HCT116 (cell line): ENCODE data around the gene MRPS16. TPM values are rescaled to one million over a fixed set of nuclear protein-coding genes. Genes with fewer than 3 reads are reported as not detected.

Experiments used
- ATAC-seq: fragments of 200-7000 bp; cut with Tn5 transposase; 2 replicates; pipeline ENCODE4 v1.9.1; 2020; ENCODE audit warnings: mild to moderate bottlenecking, moderate library complexity
- BruUV-seq: library from RNA; stranded (reverse); fragments of 400-500 nt; replicated peaks from 2 replicates; lab custom pipeline; 2021; lab: Mats Ljungman, UMichigan
- CTCF ChIA-PET: fragments of 300-600 bp; sonication (Branson Sonifier 250); formaldehyde crosslinking; loops from one replicate; lab custom pipeline; 2021; ENCODE audit warnings: antibody characterized with exemption; lab: Charles Lee
- POLR2A ChIA-PET: fragments of 300-600, 350-600 bp; sonication (Branson Sonifier 250); formaldehyde crosslinking; loops from one replicate; lab custom pipeline; 2021; ENCODE audit warnings: antibody characterized with exemption; lab: Charles Lee
- RAD21 ChIA-PET, 2 experiments: fragments of 300-600 bp; sonication (Branson Sonifier 250); formaldehyde crosslinking; loops; one replicate each; lab custom pipeline; 2023; ENCODE audit warnings: low total read pairs in 2 of 2; ENCODE audit not compliant: uncharacterized antibody in 2 of 2, unreplicated experiment in 2 of 2, low non-redundant PET in 1 of 2; lab: Charles Lee
- DNase-seq: peaks from one replicate; pipeline ENCODE4 v3.0.0-alpha.2; 2010; ENCODE audit warnings: low read depth, low spot score
- H2AFZ ChIP-seq: fragments of 200-600 bp; shearing (Covaris generic), sonication (generic); 2 replicates; pipeline ENCODE4 v1.6.1; 2017; ENCODE audit warnings: low read depth, mixed run types, mixed read lengths, antibody characterized with exemption, low read length; ENCODE audit not compliant: poor library complexity, severe bottlenecking
- H3K27ac ChIP-seq: 2 replicates; pipeline ENCODE4 v1.5.1; 2012; ENCODE audit warnings: low read depth, low read length
- H3K27me3 ChIP-seq: fragments of 200-600 bp; sonication (generic); 2 replicates; pipeline ENCODE4 v1.6.1; 2016; ENCODE audit warnings: mixed run types, low read length, mixed read lengths; ENCODE audit not compliant: insufficient read depth
- H3K36me3 ChIP-seq, 2 experiments: fragments of 200-500 bp in 1 of 2; fragments of 200-600 bp in 1 of 2; sonication (Bioruptor generic) in 1 of 2; sonication (generic) in 1 of 2; 2 replicates each; pipeline versions ENCODE4 v1.5.1 to v1.6.1; 2014 to 2016; ENCODE audit warnings: low read length in 2 of 2, inconsistent platforms in 1 of 2, mixed read lengths in 1 of 2, mixed run types in 1 of 2; ENCODE audit not compliant: insufficient read depth in 2 of 2, control insufficient read depth in 1 of 2
- H3K4me1 ChIP-seq, 2 experiments: fragments of 200-600 bp in 1 of 2; sonication (generic) in 1 of 2; 2 replicates each; pipeline versions ENCODE4 v1.5.1 to v1.6.1; 2012 to 2017; ENCODE audit warnings: low read length in 2 of 2, inconsistent platforms in 1 of 2, mild to moderate bottlenecking in 1 of 2, mixed read lengths in 1 of 2, mixed run types in 1 of 2, moderate library complexity in 1 of 2; ENCODE audit not compliant: insufficient read depth in 2 of 2, control insufficient read depth in 1 of 2
- H3K4me2 ChIP-seq: fragments of 200-600 bp; sonication (generic); 2 replicates; pipeline ENCODE4 v1.6.1; 2017; ENCODE audit warnings: mixed run types, low read length, mixed read lengths
- H3K4me3 ChIP-seq, 2 experiments: fragments of 200-600 bp in 1 of 2; sonication (generic) in 1 of 2; replicated peaks in 1 of 2; 2 replicates each; pipeline ENCODE4 v1.5.1; 2011 to 2016; ENCODE audit warnings: low read length in 2 of 2, control low read depth in 1 of 2, low read depth in 1 of 2, mild to moderate bottlenecking in 1 of 2, mixed read lengths in 1 of 2, mixed run types in 1 of 2
- H3K79me2 ChIP-seq: fragments of 200-600 bp; sonication (generic); 2 replicates; pipeline ENCODE4 v1.6.1; 2017; ENCODE audit warnings: mild to moderate bottlenecking, mixed run types, low read length, moderate library complexity, mixed read lengths; ENCODE audit not compliant: insufficient read depth
- H3K9ac ChIP-seq: fragments of 200-600 bp; sonication (generic); 2 replicates; pipeline ENCODE4 v1.6.1; 2016; ENCODE audit warnings: low read length, mixed read lengths
- H3K9me2 ChIP-seq: fragments of 200-600 bp; sonication (generic), shearing (Covaris generic); 2 replicates; pipeline ENCODE4 v1.6.1; 2017; ENCODE audit warnings: mixed run types, mild to moderate bottlenecking, moderate library complexity; ENCODE audit not compliant: insufficient read depth
- H3K9me3 ChIP-seq, 2 experiments: fragments of 200-500 bp in 1 of 2; fragments of 200-600 bp in 1 of 2; sonication (Bioruptor generic) in 1 of 2; sonication (generic) in 1 of 2; 2 replicates each; pipeline ENCODE4 v1.6.1; 2014 to 2017; ENCODE audit warnings: low read length in 2 of 2, mixed read lengths in 2 of 2, inconsistent platforms in 1 of 2, low read depth in 1 of 2, mild to moderate bottlenecking in 1 of 2, mixed run types in 1 of 2, moderate library complexity in 1 of 2; ENCODE audit not compliant: control insufficient read depth in 1 of 2, insufficient read depth in 1 of 2
- H4K20me1 ChIP-seq: fragments of 200-600 bp; sonication (generic), shearing (Covaris generic); 2 replicates; pipeline ENCODE4 v1.6.1; 2017; ENCODE audit warnings: mixed run types, mild to moderate bottlenecking, moderate library complexity; ENCODE audit not compliant: insufficient read depth
- CBX3 ChIP-seq: IDR thresholded peaks from 2 replicates; pipeline ENCODE4 v1.6.1; 2012; ENCODE audit warnings: low read depth
- MAX ChIP-seq: IDR thresholded peaks from 2 replicates; pipeline ENCODE4 v1.6.1; 2012
- POLR2A ChIP-seq: IDR thresholded peaks from 2 replicates; pipeline ENCODE4 v1.7.0; 2011; ENCODE audit warnings: borderline replicate concordance; ENCODE audit not compliant: insufficient read depth, insufficient read length; ENCODE audit errors: extremely low read depth
- POLR2AphosphoS5 ChIP-seq: IDR thresholded peaks from 2 replicates; pipeline ENCODE4 v1.6.1; 2011; ENCODE audit warnings: mild to moderate bottlenecking, low read depth, low read length, moderate library complexity
- SIN3A ChIP-seq: IDR thresholded peaks from 2 replicates; pipeline ENCODE4 v1.6.1; 2012; ENCODE audit warnings: low read depth
- SP1 ChIP-seq: IDR thresholded peaks from 2 replicates; pipeline ENCODE4 v1.6.1; 2012; ENCODE audit warnings: low read depth
- ZBTB33 ChIP-seq: IDR thresholded peaks from 2 replicates; pipeline ENCODE4 v1.6.1; 2011; ENCODE audit warnings: mild to moderate bottlenecking, low read length, moderate library complexity; ENCODE audit not compliant: insufficient replicate concordance; ENCODE audit errors: extremely low read depth
- intact Hi-C: fragments of 100-400 bp; cut with micrococcal nuclease; formaldehyde crosslinking; loops from 2 replicates; pipeline ENCODE4 v1.10.0; 2022
- total RNA-seq: library from RNA; stranded (reverse); gene quantifications from one replicate; pipeline ENCODE4 v1.2.1, GENCODE V29; 2021; ENCODE audit not compliant: unreplicated experiment

The MRPS16 gene
- total RNA-seq, 1 experiment from 2014 or later, result 122 TPM

GRCh38 chr10:73287441-73287840, 35.0 kb upstream of the MRPS16 start:
- ChIA-PET POLR2A (no interaction called here), RAD21 (no interaction called here), CTCF (no interaction called here)
- Histone ChIP-seq H3K4me1 (no peaks in the 10 kb centered on the region), H3K36me3 (0 out of 4 replicates have a peak, but pooled peaks cover 0 to 5% of the 10 kb centered on the region in 2 experiments), H2AFZ (no peak overlapping the region), H3K79me2 (no peaks in the 10 kb centered on the region), H3K9me2 (no peaks in the 10 kb centered on the region), H3K27ac (no peak overlapping the region), H3K9ac (no peak overlapping the region)
- no TSS peak for BruUV-seq
- intact Hi-C loops, result no loop called here
- no peak for DNase-seq
- ATAC-seq, result no peak
- TF ChIP-seq POLR2AphosphoS5 (no peak), ZBTB33 (no peak), SP1 (no peak)
- TF ChIP-seq, all 23 proteins: peak for 0
- no peak overlapping the region for H3K4me2 ChIP-seq
- no peak overlapping the region for H3K4me3 ChIP-seq
- no peaks in the 10 kb centered on the region for H4K20me1 ChIP-seq
- no peaks in the 10 kb centered on the region for H3K9me3 ChIP-seq
- no peaks in the 10 kb centered on the region for H3K27me3 ChIP-seq

- no peak overlapping the region for H3K9ac ChIP-seq
- H3K9me2 ChIP-seq, result no peaks in the 10 kb centered on the region
- H2AFZ ChIP-seq, result no peak overlapping the region
- ATAC-seq (no peak), DNase-seq (no peak)
- no TSS peak for BruUV-seq
- no peaks in the 10 kb centered on the region for H3K4me1 ChIP-seq
- no peaks in the 10 kb centered on the region for H4K20me1 ChIP-seq
- intact Hi-C loops, result no loop called here
- ChIA-PET RAD21 (no interaction called here), CTCF (no interaction called here), POLR2A (no interaction called here)
- H3K4me2 ChIP-seq, result no peak overlapping the region
- no peak overlapping the region for H3K27ac ChIP-seq
- no peak overlapping the region for H3K4me3 ChIP-seq
- H3K79me2 ChIP-seq, result no peaks in the 10 kb centered on the region
- no peaks in the 10 kb centered on the region for H3K36me3 ChIP-seq
- TF ChIP-seq POLR2AphosphoS5 (no peak), ZBTB33 (no peak), CBX3 (no peak), SIN3A (no peak), POLR2A (no peak), MAX (no peak)
- no peaks in the 10 kb centered on the region for H3K27me3 ChIP-seq
- H3K9me3 ChIP-seq, result no peaks in the 10 kb centered on the region
Measured at GRCh38 chr10:73281097-73281496, 28.7 kb upstream of the MRPS16 start.
